ENCODE data around the gene SSTR3.

Gene SSTR3

GRCh38 chr22:37185646-37186227 is 26.5 kb downstream of the SSTR3 start:
- Histone ChIP-seq H3K4me1 (ENCODE audit: control insufficient read depth in 1 of 2, insufficient read depth in 2 of 2, low read length in 2 of 2) (peaks cover 22 to 24% of the 10 kb centered on the region in 2 donors), H3K9ac (ENCODE audit: low read depth in 1 of 2, low read length in 2 of 2) (no peak overlapping the region), H3K4me3 (ENCODE audit: low read depth in 1 of 2, low read length in 2 of 2) (no peak overlapping the region), H3K36me3 (ENCODE audit: control insufficient read depth in 1 of 2, insufficient read depth in 2 of 2, low read length in 2 of 2) (no peaks in the 10 kb centered on the region), H3K9me3 (ENCODE audit: control insufficient read depth in 1 of 2, low read length in 2 of 2) (no peaks in the 10 kb centered on the region), H3K27me3 (ENCODE audit: control insufficient read depth in 1 of 2, insufficient read depth in 2 of 2, low read length in 2 of 2) (no peaks in the 10 kb centered on the region), H3K27ac (ENCODE audit: low read depth, low read length) (no peak overlapping the region)

- Histone ChIP-seq H3K27me3 (ENCODE audit: control insufficient read depth in 1 of 2, insufficient read depth in 2 of 2, low read length in 2 of 2) (no peaks in the 10 kb centered on the region), H3K27ac (ENCODE audit: low read depth, low read length) (no peak overlapping the region), H3K9me3 (ENCODE audit: control insufficient read depth in 1 of 2, low read length in 2 of 2) (no peaks in the 10 kb centered on the region), H3K9ac (ENCODE audit: low read depth in 1 of 2, low read length in 2 of 2) (no peak overlapping the region), H3K36me3 (ENCODE audit: control insufficient read depth in 1 of 2, insufficient read depth in 2 of 2, low read length in 2 of 2) (no peaks in the 10 kb centered on the region), H3K4me3 (ENCODE audit: low read depth in 1 of 2, low read length in 2 of 2) (no peak overlapping the region), H3K4me1 (ENCODE audit: control insufficient read depth in 1 of 2, insufficient read depth in 2 of 2, low read length in 2 of 2) (peaks cover 22 to 26% of the 10 kb centered on the region in 2 donors)
These were observed 27.3 kb downstream of the SSTR3 start for GRCh38 chr22:37184816-37185541.

DNA sequence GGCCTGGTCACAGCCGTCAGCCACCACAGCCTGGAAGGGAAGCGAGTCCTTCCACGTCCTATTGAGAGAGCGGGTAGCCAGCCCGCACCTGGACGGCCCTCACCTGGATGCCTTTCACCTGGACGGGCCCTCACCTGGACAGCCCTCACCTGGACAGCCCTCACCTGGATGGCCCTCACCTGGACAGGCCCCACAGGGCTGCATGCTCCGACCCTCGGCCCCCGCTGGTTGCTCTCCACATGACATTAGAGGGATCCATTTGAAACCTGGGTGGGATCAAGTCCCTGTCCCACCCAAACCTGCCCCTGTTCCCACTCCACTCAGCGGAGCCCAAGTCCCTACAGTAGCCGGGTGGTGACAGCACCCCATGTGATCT is 27.9 kb downstream of the SSTR3 start:
- no peaks in the 10 kb centered on the region for H3K27me3 ChIP-seq (ENCODE audit: control insufficient read depth in 1 of 2, insufficient read depth in 2 of 2, low read length in 2 of 2)
- no peak overlapping the region for H3K9ac ChIP-seq (ENCODE audit: low read depth in 1 of 2, low read length in 2 of 2)
- H3K4me3 ChIP-seq (ENCODE audit: low read depth in 1 of 2, low read length in 2 of 2): no peak overlapping the region
- no peaks in the 10 kb centered on the region for H3K9me3 ChIP-seq (ENCODE audit: control insufficient read depth in 1 of 2, low read length in 2 of 2)
- peaks cover 22 to 32% of the 10 kb centered on the region in 2 donors for H3K4me1 ChIP-seq (ENCODE audit: control insufficient read depth in 1 of 2, insufficient read depth in 2 of 2, low read length in 2 of 2)
- no peaks in the 10 kb centered on the region for H3K36me3 ChIP-seq (ENCODE audit: control insufficient read depth in 1 of 2, insufficient read depth in 2 of 2, low read length in 2 of 2)
- no peak overlapping the region for H3K27ac ChIP-seq (ENCODE audit: low read depth, low read length)

GRCh38 chr22:37183432-37184379 is 28.6 kb downstream of the SSTR3 start:
- Histone ChIP-seq H3K27me3 (ENCODE audit: control insufficient read depth in 1 of 2, insufficient read depth in 2 of 2, low read length in 2 of 2) (no peaks in the 10 kb centered on the region), H3K4me3 (ENCODE audit: low read depth in 1 of 2, low read length in 2 of 2) (no peak overlapping the region), H3K4me1 (ENCODE audit: control insufficient read depth in 1 of 2, insufficient read depth in 2 of 2, low read length in 2 of 2) (peaks cover 22 to 31% of the 10 kb centered on the region in 2 donors), H3K36me3 (ENCODE audit: control insufficient read depth in 1 of 2, insufficient read depth in 2 of 2, low read length in 2 of 2) (no peaks in the 10 kb centered on the region), H3K9me3 (ENCODE audit: control insufficient read depth in 1 of 2, low read length in 2 of 2) (no peaks in the 10 kb centered on the region), H3K9ac (ENCODE audit: low read depth in 1 of 2, low read length in 2 of 2) (no peak overlapping the region), H3K27ac (ENCODE audit: low read depth, low read length) (no peak overlapping the region)

- H3K4me3 ChIP-seq (ENCODE audit: low read depth in 1 of 2, low read length in 2 of 2): no peak overlapping the region
- H3K27ac ChIP-seq (ENCODE audit: low read depth, low read length): no peak overlapping the region
- peaks cover 22 to 31% of the 10 kb centered on the region in 2 donors for H3K4me1 ChIP-seq (ENCODE audit: control insufficient read depth in 1 of 2, insufficient read depth in 2 of 2, low read length in 2 of 2)
- no peak overlapping the region for H3K9ac ChIP-seq (ENCODE audit: low read depth in 1 of 2, low read length in 2 of 2)
- H3K27me3 ChIP-seq (ENCODE audit: control insufficient read depth in 1 of 2, insufficient read depth in 2 of 2, low read length in 2 of 2): no peaks in the 10 kb centered on the region
- no peaks in the 10 kb centered on the region for H3K9me3 ChIP-seq (ENCODE audit: control insufficient read depth in 1 of 2, low read length in 2 of 2)
- H3K36me3 ChIP-seq (ENCODE audit: control insufficient read depth in 1 of 2, insufficient read depth in 2 of 2, low read length in 2 of 2): no peaks in the 10 kb centered on the region
These were observed 29.4 kb downstream of the SSTR3 start for GRCh38 chr22:37182949-37183245.

- H3K36me3 ChIP-seq (ENCODE audit: control insufficient read depth in 1 of 2, insufficient read depth in 2 of 2, low read length in 2 of 2): no peaks in the 10 kb centered on the region
- no peaks in the 10 kb centered on the region for H3K9me3 ChIP-seq (ENCODE audit: control insufficient read depth in 1 of 2, low read length in 2 of 2)
- H3K27me3 ChIP-seq (ENCODE audit: control insufficient read depth in 1 of 2, insufficient read depth in 2 of 2, low read length in 2 of 2): no peaks in the 10 kb centered on the region
- peaks cover 22 to 28% of the 10 kb centered on the region in 2 donors for H3K4me1 ChIP-seq (ENCODE audit: control insufficient read depth in 1 of 2, insufficient read depth in 2 of 2, low read length in 2 of 2)
- no peak overlapping the region for H3K9ac ChIP-seq (ENCODE audit: low read depth in 1 of 2, low read length in 2 of 2)
- no peak overlapping the region for H3K4me3 ChIP-seq (ENCODE audit: low read depth in 1 of 2, low read length in 2 of 2)
- no peak overlapping the region for H3K27ac ChIP-seq (ENCODE audit: low read depth, low read length)
These were observed 30.0 kb downstream of the SSTR3 start for GRCh38 chr22:37182101-37182948.

DNA sequence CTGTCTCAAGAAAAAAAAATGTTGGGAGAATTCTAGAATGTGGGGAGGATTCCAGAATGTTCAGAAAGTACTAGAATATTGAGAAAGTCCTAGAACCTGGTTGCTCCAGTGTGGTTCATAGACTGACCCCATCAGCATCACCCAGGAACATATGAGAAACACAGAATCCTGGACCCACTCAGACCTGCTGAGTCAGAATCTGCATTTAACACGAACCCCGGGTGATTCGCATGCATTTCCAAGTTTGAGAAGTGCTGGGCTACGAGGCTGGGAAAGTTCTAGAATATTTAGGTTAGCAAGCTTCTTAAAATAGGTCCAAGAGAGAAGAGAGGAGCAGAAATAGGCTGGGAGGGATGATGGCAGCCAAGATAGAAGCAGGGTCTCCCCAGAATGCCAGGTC is 30.6 kb downstream of the SSTR3 start:
- H3K36me3 ChIP-seq (ENCODE audit: control insufficient read depth in 1 of 2, insufficient read depth in 2 of 2, low read length in 2 of 2): no peaks in the 10 kb centered on the region
- no peaks in the 10 kb centered on the region for H3K27me3 ChIP-seq (ENCODE audit: control insufficient read depth in 1 of 2, insufficient read depth in 2 of 2, low read length in 2 of 2)
- H3K27ac ChIP-seq (ENCODE audit: low read depth, low read length): no peak overlapping the region
- H3K4me3 ChIP-seq (ENCODE audit: low read depth in 1 of 2, low read length in 2 of 2): no peak overlapping the region
- H3K4me1 ChIP-seq (ENCODE audit: control insufficient read depth in 1 of 2, insufficient read depth in 2 of 2, low read length in 2 of 2): peaks cover 25 to 29% of the 10 kb centered on the region in 2 donors
- H3K9ac ChIP-seq (ENCODE audit: low read depth in 1 of 2, low read length in 2 of 2): no peak overlapping the region
- no peaks in the 10 kb centered on the region for H3K9me3 ChIP-seq (ENCODE audit: control insufficient read depth in 1 of 2, low read length in 2 of 2)

DNA sequence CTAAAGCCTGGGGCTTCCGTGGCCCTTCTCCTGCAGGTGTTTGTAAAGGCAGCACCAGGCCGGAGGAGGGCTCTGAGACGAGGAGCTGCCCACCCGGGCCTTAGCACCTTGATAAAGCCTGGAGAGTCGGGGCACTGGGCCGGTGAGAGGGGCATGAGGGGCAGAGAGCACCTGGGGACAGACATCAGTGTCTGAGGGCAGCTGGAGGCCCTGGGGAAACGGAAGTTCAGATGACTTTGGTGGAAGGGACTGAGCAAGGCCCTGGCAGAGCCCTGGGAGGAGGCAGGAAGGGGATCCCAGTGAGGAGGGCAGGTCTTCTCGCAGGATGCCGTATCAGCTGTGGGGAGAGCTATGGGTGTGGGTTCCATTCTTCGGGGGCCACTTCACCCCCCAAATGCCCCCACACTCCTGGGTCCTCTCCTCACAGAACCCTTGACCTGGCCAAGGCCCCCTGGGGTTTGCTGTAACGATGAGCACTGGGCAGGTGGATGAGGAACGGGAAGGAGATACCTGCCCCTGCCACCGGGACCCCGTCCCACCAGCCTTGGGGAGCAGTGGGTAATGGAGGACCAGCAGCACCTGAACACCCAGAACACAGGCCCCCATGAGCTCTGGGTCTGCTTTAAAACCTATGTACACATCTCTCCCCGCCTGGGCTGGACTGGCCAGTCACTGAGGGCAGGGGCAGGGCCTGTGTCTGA is 31.6 kb downstream of the SSTR3 start:
- Histone ChIP-seq H3K9me3 (ENCODE audit: control insufficient read depth in 1 of 2, low read length in 2 of 2) (no peaks in the 10 kb centered on the region), H3K27me3 (ENCODE audit: control insufficient read depth in 1 of 2, insufficient read depth in 2 of 2, low read length in 2 of 2) (no peaks in the 10 kb centered on the region), H3K9ac (ENCODE audit: low read depth in 1 of 2, low read length in 2 of 2) (no peak overlapping the region), H3K4me3 (ENCODE audit: low read depth in 1 of 2, low read length in 2 of 2) (no peak overlapping the region), H3K27ac (ENCODE audit: low read depth, low read length) (no peak overlapping the region), H3K4me1 (ENCODE audit: control insufficient read depth in 1 of 2, insufficient read depth in 2 of 2, low read length in 2 of 2) (peaks cover 30 to 39% of the 10 kb centered on the region in 2 donors), H3K36me3 (ENCODE audit: control insufficient read depth in 1 of 2, insufficient read depth in 2 of 2, low read length in 2 of 2) (no peaks in the 10 kb centered on the region)

DNA sequence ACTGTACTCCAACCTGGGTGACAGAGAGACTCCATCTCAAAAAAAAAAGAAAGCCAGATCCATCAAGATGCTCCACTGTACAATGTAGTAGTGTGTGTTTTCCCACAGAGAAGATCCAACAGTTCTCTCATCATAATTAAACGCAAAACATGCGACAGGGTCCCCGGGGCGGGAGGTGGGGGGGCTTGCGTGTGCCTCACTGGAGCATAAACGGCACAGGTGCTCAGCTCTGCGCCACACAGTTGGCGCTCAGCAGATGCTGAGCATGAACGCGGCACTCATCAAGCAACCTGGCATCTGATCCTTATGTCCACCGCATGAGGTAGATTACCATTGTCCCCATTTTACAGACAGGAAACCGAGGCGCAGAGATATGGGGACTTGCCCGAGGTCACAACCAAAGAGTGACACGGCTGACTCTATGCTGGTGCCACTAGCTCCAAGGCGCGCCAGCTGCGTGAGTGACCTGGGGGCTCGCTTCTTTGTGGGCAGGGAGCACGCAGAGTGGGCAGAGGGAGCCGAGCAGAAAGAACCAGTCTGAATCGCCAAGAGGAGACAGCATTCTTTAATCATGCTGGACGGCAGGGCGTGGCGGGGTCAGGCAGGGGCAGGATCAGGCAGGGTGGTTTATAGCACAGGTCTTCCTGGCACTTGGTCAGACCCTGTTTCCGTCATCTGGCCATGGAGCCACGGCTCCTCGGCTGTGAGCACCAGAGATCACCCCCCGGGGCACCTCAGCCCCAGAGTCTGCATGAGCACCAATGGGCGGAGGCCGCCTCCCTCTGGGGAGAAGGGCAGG is 32.5 kb downstream of the SSTR3 start:
- Histone ChIP-seq H3K9me3 (ENCODE audit: control insufficient read depth in 1 of 2, low read length in 2 of 2) (no peaks in the 10 kb centered on the region), H3K4me3 (ENCODE audit: low read depth in 1 of 2, low read length in 2 of 2) (no peak overlapping the region), H3K27ac (ENCODE audit: low read depth, low read length) (no peak overlapping the region), H3K4me1 (ENCODE audit: control insufficient read depth in 1 of 2, insufficient read depth in 2 of 2, low read length in 2 of 2) (peaks cover 30 to 41% of the 10 kb centered on the region in 2 donors), H3K27me3 (ENCODE audit: control insufficient read depth in 1 of 2, insufficient read depth in 2 of 2, low read length in 2 of 2) (no peaks in the 10 kb centered on the region), H3K36me3 (ENCODE audit: control insufficient read depth in 1 of 2, insufficient read depth in 2 of 2, low read length in 2 of 2) (no peaks in the 10 kb centered on the region), H3K9ac (ENCODE audit: low read depth in 1 of 2, low read length in 2 of 2) (no peak overlapping the region)

Data from duodenal mucosa (tissue), 2 donors.